Smooth muscle cell (in vitro differentiated cells): ENCODE measurements around the gene PBX1. TPM values are rescaled to one million over a fixed set of nuclear protein-coding genes. Genes with fewer than 3 reads are reported as not detected.

Experiments
- DNase-seq: peaks from one replicate; lab custom pipeline; 2025; ENCODE audit not compliant: unreplicated experiment; lab: John Stamatoyannopoulos, UW
- H2AFZ ChIP-seq: fragments of 200-600 bp; sonication (generic); 2 replicates; pipeline ENCODE4 v1.6.0; 2016; ENCODE audit warnings: antibody characterized with exemption, low read depth, mild to moderate bottlenecking
- H3F3A ChIP-seq: fragments of 200-600 bp; sonication (generic); 2 replicates; pipeline ENCODE4 v1.6.0; 2017; ENCODE audit warnings: antibody characterized with exemption, low read depth
- H3K27ac ChIP-seq: fragments of 200-600 bp; sonication (generic); 2 replicates; pipeline ENCODE4 v1.5.1; 2016; ENCODE audit warnings: low read depth, mild to moderate bottlenecking
- H3K27me3 ChIP-seq: fragments of 200-600 bp; sonication (generic); 2 replicates; pipeline ENCODE4 v1.6.1; 2016; ENCODE audit warnings: low read depth, mild to moderate bottlenecking
- H3K36me3 ChIP-seq: fragments of 200-600 bp; sonication (generic); 2 replicates; pipeline ENCODE4 v1.5.1; 2016; ENCODE audit warnings: low read depth
- H3K4me1 ChIP-seq: fragments of 200-600 bp; sonication (generic); 2 replicates; pipeline ENCODE4 v1.5.1; 2016; ENCODE audit warnings: low read depth
- H3K4me2 ChIP-seq: fragments of 200-600 bp; sonication (generic); 2 replicates; pipeline ENCODE4 v1.6.0; 2016; ENCODE audit warnings: mild to moderate bottlenecking
- H3K4me3 ChIP-seq: fragments of 200-600 bp; sonication (generic); 2 replicates; pipeline ENCODE4 v1.5.1; 2016; ENCODE audit warnings: mild to moderate bottlenecking
- H3K79me2 ChIP-seq: fragments of 200-600 bp; sonication (generic); 2 replicates; pipeline ENCODE4 v1.6.0; 2016; ENCODE audit warnings: low read depth, mild to moderate bottlenecking
- H3K9ac ChIP-seq: fragments of 200-600 bp; sonication (generic); 2 replicates; pipeline ENCODE4 v1.6.0; 2016; ENCODE audit warnings: low read depth
- H3K9me3 ChIP-seq: fragments of 200-600 bp; sonication (generic); replicated peaks from 2 replicates; pipeline ENCODE4 v1.5.1; 2016; ENCODE audit warnings: low read depth
- H4K20me1 ChIP-seq: fragments of 200-600 bp; sonication (generic); 2 replicates; pipeline ENCODE4 v1.6.0; 2016; ENCODE audit warnings: low read depth
- WGBS: methylation state at CpG from one replicate; pipeline ENCODE4 v1.1.7; 2016; ENCODE audit warnings: low lambda C conversion rate; 5-methylcytosine and 5-hydroxymethylcytosine counted together
- polyA plus RNA-seq: library from polyadenylated mRNA; unstranded; fragments of >200 nt; fragmentation: Nextera tagmentation; extraction: Ambion mirVana; gene quantifications from 2 replicates; pipeline ENCODE4 v1.2.1, GENCODE V29; 2016
- total RNA-seq: library from RNA; depleted of rRNA; stranded (reverse); fragments of >200 nt; gene quantifications from 2 replicates; pipeline ENCODE4 v1.2.3, GENCODE V29; 2014
- TF ChIP-seq, protein P1 (sequence below): fragments of 200-600 bp; sonication (generic); IDR thresholded peaks from 2 replicates; pipeline ENCODE4 v1.5.1; 2017; ENCODE audit warnings: borderline replicate concordance, mild to moderate bottlenecking, antibody characterized with exemption; ENCODE audit not compliant: insufficient read depth, poor library complexity, severe bottlenecking

The PBX1 gene
- total and polyA plus RNA-seq, 2 experiments from 2014 or later = 8.1 to 70.8 TPM

DNA sequence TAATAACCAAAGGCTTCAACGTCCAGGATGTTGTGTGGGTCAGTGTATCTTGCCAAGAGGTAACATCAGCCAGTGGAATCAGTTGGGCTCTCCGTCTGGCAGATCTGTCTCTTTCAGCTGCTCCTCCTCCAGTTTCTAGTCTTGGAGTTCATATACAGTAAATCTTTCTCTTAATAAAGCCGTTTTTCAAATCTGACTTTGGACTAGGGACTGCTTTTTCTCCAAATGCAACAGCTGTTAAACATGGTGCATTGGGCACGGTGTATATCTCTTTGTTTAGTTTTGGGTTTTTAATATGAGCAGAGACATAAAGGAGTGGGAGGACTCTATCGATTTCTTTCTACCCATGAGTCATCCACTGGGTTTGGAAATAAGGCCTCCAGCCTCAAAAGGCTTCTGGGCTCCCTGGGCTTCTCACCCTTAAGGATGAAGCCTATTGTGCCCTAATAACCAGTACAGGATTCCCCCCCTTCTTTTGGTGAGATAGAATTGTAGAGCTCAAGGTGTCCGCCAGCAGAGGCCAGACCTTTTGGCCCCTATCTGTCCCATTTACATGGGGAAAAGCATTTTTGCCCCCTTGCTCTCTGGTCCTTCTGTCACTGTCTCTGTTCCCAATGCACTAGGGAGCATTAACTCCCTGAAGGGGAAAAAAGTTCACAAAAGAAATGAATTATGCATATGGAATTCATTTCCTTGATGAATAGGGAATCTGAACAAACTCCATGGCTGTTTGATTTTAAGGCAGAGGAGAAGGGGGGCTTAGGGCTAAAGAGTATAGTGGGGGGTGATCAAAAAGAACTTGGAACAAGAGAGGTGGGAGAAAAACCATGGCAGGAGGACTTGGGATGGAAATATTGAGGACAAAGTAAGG is 86.0 kb downstream of the PBX1 start:
- Histone ChIP-seq H3K36me3 (no peaks in the 10 kb centered on the region), H4K20me1 (peaks cover 7% of the 10 kb centered on the region), H2AFZ (no peak overlapping the region), H3K27ac (peak overlapping the region; percentile 63), H3K79me2 (peaks cover 35% of the 10 kb centered on the region), H3K27me3 (no peaks in the 10 kb centered on the region), H3F3A (peaks cover 22% of the 10 kb centered on the region), H3K4me2 (peak overlapping the region; percentile 38), H3K9ac (no peak overlapping the region), H3K4me3 (no peak overlapping the region), H3K9me3 (no peaks in the 10 kb centered on the region), H3K4me1 (peaks cover 40% of the 10 kb centered on the region)
- no peak for DNase-seq
- TF ChIP-seq, protein P1, sequence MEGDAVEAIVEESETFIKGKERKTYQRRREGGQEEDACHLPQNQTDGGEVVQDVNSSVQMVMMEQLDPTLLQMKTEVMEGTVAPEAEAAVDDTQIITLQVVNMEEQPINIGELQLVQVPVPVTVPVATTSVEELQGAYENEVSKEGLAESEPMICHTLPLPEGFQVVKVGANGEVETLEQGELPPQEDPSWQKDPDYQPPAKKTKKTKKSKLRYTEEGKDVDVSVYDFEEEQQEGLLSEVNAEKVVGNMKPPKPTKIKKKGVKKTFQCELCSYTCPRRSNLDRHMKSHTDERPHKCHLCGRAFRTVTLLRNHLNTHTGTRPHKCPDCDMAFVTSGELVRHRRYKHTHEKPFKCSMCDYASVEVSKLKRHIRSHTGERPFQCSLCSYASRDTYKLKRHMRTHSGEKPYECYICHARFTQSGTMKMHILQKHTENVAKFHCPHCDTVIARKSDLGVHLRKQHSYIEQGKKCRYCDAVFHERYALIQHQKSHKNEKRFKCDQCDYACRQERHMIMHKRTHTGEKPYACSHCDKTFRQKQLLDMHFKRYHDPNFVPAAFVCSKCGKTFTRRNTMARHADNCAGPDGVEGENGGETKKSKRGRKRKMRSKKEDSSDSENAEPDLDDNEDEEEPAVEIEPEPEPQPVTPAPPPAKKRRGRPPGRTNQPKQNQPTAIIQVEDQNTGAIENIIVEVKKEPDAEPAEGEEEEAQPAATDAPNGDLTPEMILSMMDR = no peak
- 31% methylated on average over 6 of the region's 6 CpGs for WGBS

DNA sequence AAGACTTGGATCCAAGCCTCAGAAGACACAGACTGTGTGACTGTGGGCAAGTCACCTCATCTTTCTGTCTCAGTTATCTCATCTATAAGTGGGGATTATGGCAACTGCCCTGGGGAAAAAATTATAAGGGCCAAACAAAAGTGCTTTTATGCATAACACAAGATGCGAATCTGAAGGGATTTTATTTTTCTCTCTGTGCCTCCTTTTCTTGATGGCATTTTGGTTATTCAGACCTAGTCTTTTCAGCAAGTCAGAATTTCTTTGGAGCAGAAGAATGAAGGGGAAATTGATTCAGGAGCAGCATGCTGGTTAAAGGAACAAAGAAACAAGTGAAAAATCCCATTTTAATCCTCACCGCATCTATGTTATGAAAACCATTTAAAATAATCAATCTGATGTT is 86.9 kb downstream of the PBX1 start:
- TF ChIP-seq, protein P1 = no peak
- Histone ChIP-seq H3K4me3 (no peak overlapping the region), H3K4me1 (peaks cover 33% of the 10 kb centered on the region), H3K9ac (no peak overlapping the region), H3K27ac (no peak overlapping the region), H3K36me3 (no peaks in the 10 kb centered on the region), H3K4me2 (no peak overlapping the region), H4K20me1 (peaks cover 7% of the 10 kb centered on the region), H3K79me2 (peaks cover 34% of the 10 kb centered on the region), H2AFZ (no peak overlapping the region), H3K9me3 (no peaks in the 10 kb centered on the region), H3F3A (peaks cover 22% of the 10 kb centered on the region), H3K27me3 (no peaks in the 10 kb centered on the region)
- no peak for DNase-seq
- 92% methylated on average over 2 of the region's 2 CpGs for WGBS

DNA sequence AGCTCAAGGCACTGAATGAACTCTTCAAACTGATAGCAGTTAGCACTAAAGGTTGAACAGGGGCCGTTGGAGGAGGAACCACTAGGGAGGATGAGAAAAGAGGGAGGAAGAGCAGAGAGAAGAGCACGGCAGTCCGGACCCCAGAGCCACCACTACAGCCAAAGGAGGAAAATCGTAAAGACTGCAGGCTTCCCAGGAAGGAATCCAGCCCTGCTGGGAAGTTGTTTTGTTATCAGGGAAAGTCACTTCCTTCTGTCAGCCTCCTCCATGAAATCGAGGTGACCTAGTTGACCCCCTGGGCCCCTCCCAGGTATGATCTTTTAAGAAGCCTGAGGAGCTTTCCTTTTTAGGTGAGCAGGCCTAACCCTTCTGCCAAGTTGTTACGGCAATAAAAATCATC is 88.2 kb downstream of the PBX1 start:
- H3K9ac ChIP-seq = no peak overlapping the region
- H4K20me1 ChIP-seq = peaks cover 6% of the 10 kb centered on the region
- peaks cover 22% of the 10 kb centered on the region for H3F3A ChIP-seq
- no peak overlapping the region for H3K4me2 ChIP-seq
- DNase-seq = no peak
- H3K36me3 ChIP-seq = no peaks in the 10 kb centered on the region
- H3K4me1 ChIP-seq = peaks cover 34% of the 10 kb centered on the region
- H3K4me3 ChIP-seq = no peak overlapping the region
- TF ChIP-seq, protein P1 = no peak
- peak overlapping the region; percentile 24 for H3K27ac ChIP-seq
- WGBS = 46% methylated on average over 6 of the region's 6 CpGs
- peaks cover 31% of the 10 kb centered on the region for H3K79me2 ChIP-seq
- H2AFZ ChIP-seq = no peak overlapping the region
- no peaks in the 10 kb centered on the region for H3K9me3 ChIP-seq
- H3K27me3 ChIP-seq = no peaks in the 10 kb centered on the region
